ENCODE results near the gene SECTM1.

Gene SECTM1

DNA sequence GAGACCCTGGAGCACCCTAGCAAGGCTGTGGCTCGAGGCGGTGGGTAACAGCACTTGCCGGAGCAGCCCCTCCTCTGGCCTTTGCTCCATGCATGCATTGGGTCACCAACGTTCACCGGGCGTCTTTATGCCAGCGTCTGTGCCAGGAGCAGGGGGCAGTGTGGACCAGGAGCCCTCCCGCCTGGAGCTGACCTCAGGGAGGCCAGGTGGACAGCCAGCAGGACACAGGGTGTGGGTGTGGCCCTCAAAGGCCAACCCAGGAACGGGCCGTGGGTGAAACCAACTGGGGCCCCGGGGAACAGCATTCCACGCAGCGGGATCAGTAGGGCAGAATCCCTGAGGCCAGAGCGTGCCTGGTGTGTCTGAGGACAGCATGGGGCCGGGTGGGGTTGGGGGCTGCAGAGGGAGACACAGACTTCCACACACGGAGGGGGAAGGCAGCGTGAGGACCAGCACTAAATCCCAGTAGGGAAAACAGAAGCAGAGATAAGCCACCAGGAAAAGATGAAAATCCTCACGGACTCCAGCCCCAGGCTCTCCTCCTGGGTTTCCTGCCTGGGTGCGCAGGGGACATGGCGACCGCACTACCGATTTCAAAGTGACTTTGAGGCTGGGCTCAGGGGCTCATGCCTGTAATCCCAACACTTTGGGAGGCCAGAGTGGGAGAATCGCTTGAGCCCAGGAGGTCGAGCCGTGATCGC is 13.3 kb downstream of the SECTM1 start:
- Histone ChIP-seq H3K27me3 (ENCODE audit: control insufficient read depth in 5 of 5, insufficient read depth in 4 of 5, low read length in 5 of 5) (peaks cover 9 to 26% (median 24%) of the 10 kb centered on the region in 5 donors), H3K9ac (ENCODE audit: low read length in 5 of 5) (no peak overlapping the region), H3K27ac (ENCODE audit: low read depth, low read length) (no peak overlapping the region), H3K9me3 (ENCODE audit: control insufficient read depth in 5 of 5, low read length in 5 of 5) (no peaks in the 10 kb centered on the region), H3K36me3 (ENCODE audit: control insufficient read depth in 5 of 5, insufficient read depth in 5 of 5, low read length in 5 of 5) (peaks cover 0 to 8% (median 0%) of the 10 kb centered on the region in 5 donors), H3K4me3 (ENCODE audit: low read depth in 1 of 5, low read length in 5 of 5) (no peak overlapping the region), H3K4me1 (ENCODE audit: control insufficient read depth in 5 of 5, insufficient read depth in 5 of 5, low read length in 5 of 5) (peaks cover 0 to 13% (median 6%) of the 10 kb centered on the region in 5 donors)

DNA sequence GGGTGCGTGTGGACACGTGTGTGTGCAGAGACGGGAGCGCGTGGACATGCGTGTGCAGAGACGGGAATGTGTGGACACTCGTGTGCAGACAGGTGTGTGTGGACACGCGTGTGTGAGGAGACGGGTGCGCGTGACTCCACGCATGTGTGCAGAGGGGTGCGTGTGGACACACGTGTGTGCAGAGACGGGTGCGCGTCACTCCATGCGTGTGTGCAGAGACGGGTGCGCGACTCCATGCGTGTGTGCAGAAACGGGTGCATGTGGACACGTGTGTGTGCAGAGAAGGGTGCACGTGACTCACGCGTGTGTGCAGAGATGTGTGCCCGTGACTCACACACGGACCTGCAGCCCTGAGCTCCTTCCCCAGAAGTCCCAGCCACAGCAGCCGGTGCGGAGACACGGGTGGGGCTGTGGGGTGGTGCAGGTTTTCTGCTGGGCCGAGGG is 13.9 kb downstream of the SECTM1 start:
- Histone ChIP-seq H3K9ac (ENCODE audit: low read length in 5 of 5) (no peak overlapping the region), H3K36me3 (ENCODE audit: control insufficient read depth in 5 of 5, insufficient read depth in 5 of 5, low read length in 5 of 5) (peaks cover 0 to 1% (median 0%) of the 10 kb centered on the region in 5 donors), H3K4me1 (ENCODE audit: control insufficient read depth in 5 of 5, insufficient read depth in 5 of 5, low read length in 5 of 5) (peaks cover 0 to 20% (median 6%) of the 10 kb centered on the region in 5 donors), H3K27me3 (ENCODE audit: control insufficient read depth in 5 of 5, insufficient read depth in 4 of 5, low read length in 5 of 5) (peaks cover 10 to 29% (median 27%) of the 10 kb centered on the region in 5 donors), H3K4me3 (ENCODE audit: low read depth in 1 of 5, low read length in 5 of 5) (no peak overlapping the region), H3K27ac (ENCODE audit: low read depth, low read length) (no peak overlapping the region), H3K9me3 (ENCODE audit: control insufficient read depth in 5 of 5, low read length in 5 of 5) (no peaks in the 10 kb centered on the region)

DNA sequence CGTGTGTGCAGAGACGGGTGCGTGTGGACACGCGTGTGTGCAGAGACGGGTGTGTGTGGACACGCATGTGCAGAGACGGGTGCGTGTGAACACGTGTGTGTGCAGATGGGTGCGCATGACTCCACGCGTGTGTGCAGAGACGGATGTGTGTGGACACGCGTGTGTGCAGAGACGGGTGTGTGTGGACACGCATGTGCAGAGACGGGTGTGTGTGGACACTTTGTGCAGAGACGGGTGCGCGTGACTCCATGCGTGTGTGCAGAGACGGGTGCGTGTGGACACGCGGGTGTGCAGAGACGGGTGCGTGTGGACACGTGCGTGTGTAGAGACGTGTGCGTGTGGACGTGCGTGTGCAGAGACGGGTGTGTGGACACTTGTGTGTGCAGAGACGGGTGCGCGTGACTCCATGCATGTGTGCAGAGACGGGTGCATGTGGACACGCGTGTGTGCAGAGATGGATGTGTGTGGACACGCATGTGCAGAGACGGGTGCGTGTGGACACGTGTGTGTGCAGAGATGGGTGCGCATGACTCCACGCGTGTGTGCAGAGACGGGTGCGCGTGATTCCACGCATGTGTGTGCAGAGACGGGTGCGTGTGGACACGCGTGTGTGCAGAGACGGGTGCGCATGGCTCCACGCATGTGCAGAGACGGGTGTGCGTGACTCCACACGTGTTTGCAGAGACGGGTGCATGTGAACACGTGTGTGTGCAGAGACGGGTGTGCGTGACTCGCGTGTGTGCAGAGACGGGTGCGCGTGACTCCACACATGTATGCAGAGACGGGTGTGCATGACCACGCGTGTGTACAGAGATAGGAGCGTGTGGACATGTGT is 14.6 kb downstream of the SECTM1 start:
- Histone ChIP-seq H3K27ac (ENCODE audit: low read depth, low read length) (no peak overlapping the region), H3K9ac (ENCODE audit: low read length in 5 of 5) (no peak overlapping the region), H3K36me3 (ENCODE audit: control insufficient read depth in 5 of 5, insufficient read depth in 5 of 5, low read length in 5 of 5) (no peaks in the 10 kb centered on the region), H3K4me3 (ENCODE audit: low read depth in 1 of 5, low read length in 5 of 5) (no peak overlapping the region), H3K27me3 (ENCODE audit: control insufficient read depth in 5 of 5, insufficient read depth in 4 of 5, low read length in 5 of 5) (peaks cover 10 to 36% (median 31%) of the 10 kb centered on the region in 5 donors), H3K4me1 (ENCODE audit: control insufficient read depth in 5 of 5, insufficient read depth in 5 of 5, low read length in 5 of 5) (peaks cover 0 to 25% (median 6%) of the 10 kb centered on the region in 5 donors), H3K9me3 (ENCODE audit: control insufficient read depth in 5 of 5, low read length in 5 of 5) (no peaks in the 10 kb centered on the region)

- no peak overlapping the region for H3K4me3 ChIP-seq (ENCODE audit: low read depth in 1 of 5, low read length in 5 of 5)
- peaks cover 0 to 25% (median 6%) of the 10 kb centered on the region in 5 donors for H3K4me1 ChIP-seq (ENCODE audit: control insufficient read depth in 5 of 5, insufficient read depth in 5 of 5, low read length in 5 of 5)
- no peak overlapping the region for H3K27ac ChIP-seq (ENCODE audit: low read depth, low read length)
- H3K9ac ChIP-seq (ENCODE audit: low read length in 5 of 5) = no peak overlapping the region
- H3K27me3 ChIP-seq (ENCODE audit: control insufficient read depth in 5 of 5, insufficient read depth in 4 of 5, low read length in 5 of 5) = peaks cover 10 to 41% (median 37%) of the 10 kb centered on the region in 5 donors
- H3K9me3 ChIP-seq (ENCODE audit: control insufficient read depth in 5 of 5, low read length in 5 of 5) = no peaks in the 10 kb centered on the region
- no peaks in the 10 kb centered on the region for H3K36me3 ChIP-seq (ENCODE audit: control insufficient read depth in 5 of 5, insufficient read depth in 5 of 5, low read length in 5 of 5)
Measured at GRCh38 chr17:82318169-82318498, 15.4 kb downstream of the SECTM1 start.

GRCh38 chr17:82317394-82318168 is 16.0 kb downstream of the SECTM1 start, which contains the start of gene CD7:
CD7 (minus strand) TSS chr17:82317608; CDS start chr17:82317495, 113 bp downstream.
- Histone ChIP-seq H3K27me3 (ENCODE audit: control insufficient read depth in 5 of 5, insufficient read depth in 4 of 5, low read length in 5 of 5) (peaks cover 10 to 41% (median 37%) of the 10 kb centered on the region in 5 donors), H3K27ac (ENCODE audit: low read depth, low read length) (no peak within 1 kb of the TSS), H3K9ac (ENCODE audit: low read length in 5 of 5) (no peak within 1 kb of the TSS), H3K4me1 (ENCODE audit: control insufficient read depth in 5 of 5, insufficient read depth in 5 of 5, low read length in 5 of 5) (peaks cover 0 to 25% (median 6%) of the 10 kb centered on the region in 5 donors), H3K36me3 (ENCODE audit: control insufficient read depth in 5 of 5, insufficient read depth in 5 of 5, low read length in 5 of 5) (no peaks in the 10 kb centered on the region), H3K4me3 (ENCODE audit: low read depth in 1 of 5, low read length in 5 of 5) (no peak within 1 kb of the TSS), H3K9me3 (ENCODE audit: control insufficient read depth in 5 of 5, low read length in 5 of 5) (no peaks in the 10 kb centered on the region)

DNA sequence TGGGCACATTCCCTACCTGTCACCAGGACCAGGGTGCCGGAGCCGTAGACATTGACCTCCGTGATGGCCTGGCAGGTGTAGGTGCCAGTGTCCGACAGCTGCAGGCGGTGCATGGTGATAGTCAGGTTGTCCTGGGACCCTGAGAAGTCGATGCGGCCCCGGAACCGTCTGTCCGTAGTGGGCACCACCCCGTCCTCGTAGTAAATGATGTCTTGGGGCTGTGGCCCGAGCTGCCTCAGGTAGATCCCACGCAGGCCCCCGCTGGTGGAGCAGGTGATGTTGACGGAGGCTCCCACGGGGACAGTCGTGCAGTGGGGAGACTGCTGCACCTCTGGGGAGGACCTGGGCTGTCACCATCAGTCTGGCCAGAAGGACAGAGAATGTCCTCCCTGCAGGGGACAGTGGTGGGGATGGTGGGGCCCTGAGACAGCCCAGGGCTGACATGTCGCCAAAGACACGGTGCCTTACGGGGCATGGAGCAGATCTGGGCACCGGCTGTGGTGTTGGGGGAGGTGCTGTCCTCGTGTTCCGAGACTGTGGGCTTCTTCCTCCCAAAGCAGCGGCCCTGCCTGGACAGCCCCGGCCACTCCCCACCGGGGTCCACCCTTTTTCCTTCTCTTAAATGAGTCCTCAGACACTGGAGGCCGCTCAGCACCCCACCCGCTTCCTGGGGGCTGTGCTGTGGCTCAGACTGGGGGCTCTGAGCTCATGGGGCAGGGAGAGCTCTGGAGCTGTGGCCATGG is 16.7 kb downstream of the SECTM1 start:
- no peak overlapping the region for H3K27ac ChIP-seq (ENCODE audit: low read depth, low read length)
- no peak overlapping the region for H3K9ac ChIP-seq (ENCODE audit: low read length in 5 of 5)

GRCh38 chr17:82315703-82316358 is 17.7 kb downstream of the SECTM1 start:
- Histone ChIP-seq H3K4me1 (ENCODE audit: control insufficient read depth in 5 of 5, insufficient read depth in 5 of 5, low read length in 5 of 5) (peaks cover 0 to 25% (median 6%) of the 10 kb centered on the region in 5 donors), H3K4me3 (ENCODE audit: low read depth in 1 of 5, low read length in 5 of 5) (peak overlapping the region in 1 of 5 donors; percentile 44), H3K9me3 (ENCODE audit: control insufficient read depth in 5 of 5, low read length in 5 of 5) (no peaks in the 10 kb centered on the region), H3K36me3 (ENCODE audit: control insufficient read depth in 5 of 5, insufficient read depth in 5 of 5, low read length in 5 of 5) (no peaks in the 10 kb centered on the region), H3K27me3 (ENCODE audit: control insufficient read depth in 5 of 5, insufficient read depth in 4 of 5, low read length in 5 of 5) (peaks cover 19 to 48% (median 37%) of the 10 kb centered on the region in 5 donors), H3K9ac (ENCODE audit: low read length in 5 of 5) (no peak overlapping the region), H3K27ac (ENCODE audit: low read depth, low read length) (no peak overlapping the region)

More for the DNA sequence above, 16.7 kb downstream of the SECTM1 start:
- H3K4me3 ChIP-seq (ENCODE audit: low read depth in 1 of 5, low read length in 5 of 5) = no peak overlapping the region
- H3K9me3 ChIP-seq (ENCODE audit: control insufficient read depth in 5 of 5, low read length in 5 of 5) = no peaks in the 10 kb centered on the region
- peaks cover 10 to 41% (median 32%) of the 10 kb centered on the region in 5 donors for H3K27me3 ChIP-seq (ENCODE audit: control insufficient read depth in 5 of 5, insufficient read depth in 4 of 5, low read length in 5 of 5)
- H3K36me3 ChIP-seq (ENCODE audit: control insufficient read depth in 5 of 5, insufficient read depth in 5 of 5, low read length in 5 of 5) = no peaks in the 10 kb centered on the region
- peaks cover 0 to 25% (median 6%) of the 10 kb centered on the region in 5 donors for H3K4me1 ChIP-seq (ENCODE audit: control insufficient read depth in 5 of 5, insufficient read depth in 5 of 5, low read length in 5 of 5)

GRCh38 chr17:82314727-82315605 is 18.6 kb downstream of the SECTM1 start:
- Histone ChIP-seq H3K27ac (ENCODE audit: low read depth, low read length) (no peak overlapping the region), H3K27me3 (ENCODE audit: control insufficient read depth in 5 of 5, insufficient read depth in 4 of 5, low read length in 5 of 5) (peaks cover 26 to 51% (median 45%) of the 10 kb centered on the region in 5 donors), H3K9me3 (ENCODE audit: control insufficient read depth in 5 of 5, low read length in 5 of 5) (no peaks in the 10 kb centered on the region), H3K4me3 (ENCODE audit: low read depth in 1 of 5, low read length in 5 of 5) (no peak overlapping the region), H3K9ac (ENCODE audit: low read length in 5 of 5) (no peak overlapping the region), H3K36me3 (ENCODE audit: control insufficient read depth in 5 of 5, insufficient read depth in 5 of 5, low read length in 5 of 5) (no peaks in the 10 kb centered on the region), H3K4me1 (ENCODE audit: control insufficient read depth in 5 of 5, insufficient read depth in 5 of 5, low read length in 5 of 5) (peaks cover 0 to 25% (median 6%) of the 10 kb centered on the region in 5 donors)
